NB4 (cell line): ENCODE data around the gene DLX5.

ENCODE experiments used
- MAX ChIP-seq: IDR thresholded peaks from 2 replicates; pipeline ENCODE4 v1.6.1; 2011; ENCODE audit warnings: low read depth, low read length
- POLR2A ChIP-seq: IDR thresholded peaks from 2 replicates; pipeline ENCODE4 v1.6.1; 2011; ENCODE audit warnings: mild to moderate bottlenecking; ENCODE audit not compliant: insufficient read length; ENCODE audit errors: extremely low read depth
- TF ChIP-seq, protein P1 (sequence below): IDR thresholded peaks from one replicate; pipeline ENCODE4 v1.5.1; 2012; ENCODE audit warnings: low read depth, low read length

GRCh38 chr7:96986901-96987300, 37.7 kb downstream of the DLX5 start:
- TF ChIP-seq, protein P1, sequence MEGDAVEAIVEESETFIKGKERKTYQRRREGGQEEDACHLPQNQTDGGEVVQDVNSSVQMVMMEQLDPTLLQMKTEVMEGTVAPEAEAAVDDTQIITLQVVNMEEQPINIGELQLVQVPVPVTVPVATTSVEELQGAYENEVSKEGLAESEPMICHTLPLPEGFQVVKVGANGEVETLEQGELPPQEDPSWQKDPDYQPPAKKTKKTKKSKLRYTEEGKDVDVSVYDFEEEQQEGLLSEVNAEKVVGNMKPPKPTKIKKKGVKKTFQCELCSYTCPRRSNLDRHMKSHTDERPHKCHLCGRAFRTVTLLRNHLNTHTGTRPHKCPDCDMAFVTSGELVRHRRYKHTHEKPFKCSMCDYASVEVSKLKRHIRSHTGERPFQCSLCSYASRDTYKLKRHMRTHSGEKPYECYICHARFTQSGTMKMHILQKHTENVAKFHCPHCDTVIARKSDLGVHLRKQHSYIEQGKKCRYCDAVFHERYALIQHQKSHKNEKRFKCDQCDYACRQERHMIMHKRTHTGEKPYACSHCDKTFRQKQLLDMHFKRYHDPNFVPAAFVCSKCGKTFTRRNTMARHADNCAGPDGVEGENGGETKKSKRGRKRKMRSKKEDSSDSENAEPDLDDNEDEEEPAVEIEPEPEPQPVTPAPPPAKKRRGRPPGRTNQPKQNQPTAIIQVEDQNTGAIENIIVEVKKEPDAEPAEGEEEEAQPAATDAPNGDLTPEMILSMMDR, result no peak
- TF ChIP-seq POLR2A, result no peak
- TF ChIP-seq MAX, result no peak
